RWPE2 (cell line): ENCODE results near the gene ENPP7.
A peak's percentile ranks its signal among the peaks of the same experiment; 100 is the strongest.

Experiments used
- ATAC-seq: fragments of 200-7000 bp; cut with Tn5 transposase; 3 replicates; pipeline ENCODE4 v1.9.1; 2021; ENCODE audit warnings: low read depth
- DNase-seq: peaks from one replicate; pipeline ENCODE4 v3.0.0-alpha.2; 2020; ENCODE audit warnings: low spot score
- H3K27ac ChIP-seq: fragments of 450-650 bp; 2 replicates; pipeline ENCODE4 v1.5.1; 2017; ENCODE audit warnings: mild to moderate bottlenecking; ENCODE audit not compliant: poor library complexity, severe bottlenecking
- H3K27me3 ChIP-seq: fragments of 250-450 bp; sonication (Bioruptor Pico); 2 replicates; pipeline ENCODE4 v1.5.1; 2021; ENCODE audit warnings: mild to moderate bottlenecking, moderate library complexity; ENCODE audit not compliant: insufficient read depth, poor library complexity, severe bottlenecking
- H3K36me3 ChIP-seq: fragments of 250-450 bp; sonication (Bioruptor Pico); 2 replicates; pipeline ENCODE4 v1.5.1; 2020; ENCODE audit warnings: low read depth, mild to moderate bottlenecking, moderate library complexity
- H3K4me1 ChIP-seq: fragments of 250-450 bp; sonication (Bioruptor Pico); 2 replicates; pipeline ENCODE4 v1.5.1; 2021; ENCODE audit warnings: mild to moderate bottlenecking, moderate library complexity; ENCODE audit not compliant: insufficient read depth, poor library complexity, severe bottlenecking
- H3K4me3 ChIP-seq: fragments of 250-450 bp; sonication (Bioruptor Pico); 2 replicates; pipeline ENCODE4 v1.5.1; 2021; ENCODE audit warnings: mild to moderate bottlenecking, moderate library complexity; ENCODE audit not compliant: severe bottlenecking
- H3K9me3 ChIP-seq: fragments of 250-450 bp; sonication (Bioruptor Pico); 2 replicates; pipeline ENCODE4 v1.5.1; 2021; ENCODE audit warnings: mild to moderate bottlenecking, moderate library complexity; ENCODE audit not compliant: severe bottlenecking
- CTCF ChIP-seq: fragments of 450-650 bp; IDR thresholded peaks from one replicate; pipeline ENCODE4 v1.5.1; 2017; ENCODE audit warnings: mild to moderate bottlenecking, moderate library complexity; ENCODE audit not compliant: poor library complexity, severe bottlenecking

Gene ENPP7

GRCh38 chr17:79721993-79722671, 8.6 kb upstream of the ENPP7 start:
- Histone ChIP-seq H3K4me3 (no peak overlapping the region), H3K4me1 (peaks cover 3% of the 10 kb centered on the region), H3K27me3 (no peaks in the 10 kb centered on the region), H3K27ac (no peak overlapping the region), H3K9me3 (no peaks in the 10 kb centered on the region), H3K36me3 (no peaks in the 10 kb centered on the region)
- ATAC-seq (peak; percentile 42; the same call in 1 of the 3 replicates), DNase-seq (no peak)
- peak; percentile 17 for TF ChIP-seq CTCF

GRCh38 chr17:79722787-79723186, 8.0 kb upstream of the ENPP7 start:
- Histone ChIP-seq H3K36me3 (no peaks in the 10 kb centered on the region), H3K9me3 (no peaks in the 10 kb centered on the region), H3K4me3 (no peak overlapping the region), H3K4me1 (peaks cover 3% of the 10 kb centered on the region), H3K27me3 (no peaks in the 10 kb centered on the region), H3K27ac (no peak overlapping the region)
- ATAC-seq (no peak), DNase-seq (no peak)
- no peak for TF ChIP-seq CTCF

- ATAC-seq = peak; percentile 81
- TF ChIP-seq CTCF = no peak
- no peak overlapping the region for H3K4me3 ChIP-seq
- no peaks in the 10 kb centered on the region for H3K4me1 ChIP-seq
- no peaks in the 10 kb centered on the region for H3K36me3 ChIP-seq
- no peak overlapping the region for H3K27ac ChIP-seq
- DNase-seq = peak; percentile 76
- H3K27me3 ChIP-seq = no peaks in the 10 kb centered on the region
- no peaks in the 10 kb centered on the region for H3K9me3 ChIP-seq
These were observed 2.4 kb upstream of the ENPP7 start for GRCh38 chr17:79728169-79728907.

- TF ChIP-seq CTCF = no peak
- ATAC-seq (no peak), DNase-seq (no peak)
- no peaks in the 10 kb centered on the region for H3K9me3 ChIP-seq
- no peak overlapping the region for H3K27ac ChIP-seq
- H3K4me1 ChIP-seq = no peaks in the 10 kb centered on the region
- H3K4me3 ChIP-seq = no peak overlapping the region
- H3K36me3 ChIP-seq = no peaks in the 10 kb centered on the region
- H3K27me3 ChIP-seq = no peaks in the 10 kb centered on the region
These were observed 1.8 kb upstream of the ENPP7 start for GRCh38 chr17:79728908-79729471.

GRCh38 chr17:79729761-79730160, 982 bp upstream of the ENPP7 start:
- DNase-seq = no peak

More at GRCh38 chr17:79729761-79730160, 982 bp upstream of the ENPP7 start:
- Histone ChIP-seq H3K27me3 (no peaks in the 10 kb centered on the region), H3K4me3 (no peak overlapping the region), H3K36me3 (no peaks in the 10 kb centered on the region), H3K4me1 (no peaks in the 10 kb centered on the region), H3K27ac (no peak overlapping the region), H3K9me3 (no peaks in the 10 kb centered on the region)
- ATAC-seq = no peak
- TF ChIP-seq CTCF = no peak
